ENCODE measurements around the gene TEX11. TPM values are rescaled to one million over a fixed set of nuclear protein-coding genes. Genes with fewer than 3 reads are reported as not detected.

TEX11 gene
- total RNA-seq, 1 donor from 2014 or later = not detected

- H3K27ac ChIP-seq = no peak overlapping the region
- intact Hi-C loops (cut with DNase I) = no loop called here
- no peak for DNase-seq (ENCODE audit: extremely low spot score in 2 of 2)
Observed at GRCh38 chrX:70635227-70635626, 273.3 kb downstream of the TEX11 start.

DNA sequence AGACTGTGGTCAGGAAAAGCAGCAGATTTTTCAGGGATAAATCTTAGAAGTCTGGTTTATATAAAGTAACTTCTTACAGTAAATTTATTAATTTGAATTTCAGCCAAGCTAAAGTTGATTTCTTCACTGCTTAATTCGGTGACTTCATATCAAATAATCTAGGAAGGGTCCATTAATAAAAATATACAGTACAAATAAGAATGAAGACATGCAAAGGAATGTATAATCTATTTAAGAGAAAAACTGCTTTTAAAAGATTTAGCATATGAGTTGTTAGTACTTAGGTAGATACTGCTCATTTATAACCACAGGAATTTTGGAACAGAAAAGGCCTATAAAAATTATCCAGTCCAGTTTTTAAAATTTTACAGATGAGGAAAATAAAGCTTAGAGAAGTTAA is 286.8 kb downstream of the TEX11 start:
- H3K9me3 ChIP-seq = no peaks in the 10 kb centered on the region
- H3K27ac ChIP-seq = no peak overlapping the region
- no peaks in the 10 kb centered on the region for H3K4me1 ChIP-seq
- no peak overlapping the region for H3K4me3 ChIP-seq
- intact Hi-C loops (cut with DNase I) = no loop called here
- TF ChIP-seq POLR2A (IDR thresholded peaks at IDR 0.05) = no peak
- no peak for TF ChIP-seq POLR2AphosphoS5 (IDR thresholded peaks at IDR 0.05; ENCODE audit: insufficient read depth in 1 of 2, low read depth in 1 of 2)
- TF ChIP-seq CTCF (IDR thresholded peaks at IDR 0.05) = no peak
- DNase-seq (ENCODE audit: extremely low spot score in 2 of 2) = no peak
- H3K27me3 ChIP-seq = no peaks in the 10 kb centered on the region
- no peaks in the 10 kb centered on the region for H3K36me3 ChIP-seq

More at GRCh38 chrX:70635227-70635626, 273.3 kb downstream of the TEX11 start:
- H3K4me3 ChIP-seq = no peak overlapping the region
- no peaks in the 10 kb centered on the region for H3K36me3 ChIP-seq
- H3K4me1 ChIP-seq = no peaks in the 10 kb centered on the region
- no peak for TF ChIP-seq POLR2A (IDR thresholded peaks at IDR 0.05)
- no peak for TF ChIP-seq CTCF (IDR thresholded peaks at IDR 0.05)
- TF ChIP-seq POLR2AphosphoS5 (IDR thresholded peaks at IDR 0.05; ENCODE audit: insufficient read depth in 1 of 2, low read depth in 1 of 2) = no peak
- no peaks in the 10 kb centered on the region for H3K9me3 ChIP-seq
- H3K27me3 ChIP-seq = no peaks in the 10 kb centered on the region

- DNase-seq (ENCODE audit: extremely low spot score in 2 of 2) = no peak
- H3K27me3 ChIP-seq = no peaks in the 10 kb centered on the region
- intact Hi-C loops (cut with DNase I) = loop anchor here (5.0 kb wide), 1 partner anchor 1971 kb away; the partner anchor contains the start of gene STARD8
- no peak overlapping the region for H3K27ac ChIP-seq
- H3K4me1 ChIP-seq = no peaks in the 10 kb centered on the region
- H3K36me3 ChIP-seq = no peaks in the 10 kb centered on the region
- no peaks in the 10 kb centered on the region for H3K9me3 ChIP-seq
- H3K4me3 ChIP-seq = no peak overlapping the region
- TF ChIP-seq POLR2A (IDR thresholded peaks at IDR 0.05) (no peak), CTCF (IDR thresholded peaks at IDR 0.05) (no peak), POLR2AphosphoS5 (IDR thresholded peaks at IDR 0.05; ENCODE audit: insufficient read depth in 1 of 2, low read depth in 1 of 2) (no peak)
Observed at GRCh38 chrX:70618467-70618866, 290.0 kb downstream of the TEX11 start.

GRCh38 chrX:70613295-70613694 is 295.2 kb downstream of the TEX11 start:
- no peak for TF ChIP-seq CTCF (IDR thresholded peaks at IDR 0.05)
- no peak for TF ChIP-seq POLR2A (IDR thresholded peaks at IDR 0.05)
- TF ChIP-seq POLR2AphosphoS5 (IDR thresholded peaks at IDR 0.05; ENCODE audit: insufficient read depth in 1 of 2, low read depth in 1 of 2) = no peak

DNA sequence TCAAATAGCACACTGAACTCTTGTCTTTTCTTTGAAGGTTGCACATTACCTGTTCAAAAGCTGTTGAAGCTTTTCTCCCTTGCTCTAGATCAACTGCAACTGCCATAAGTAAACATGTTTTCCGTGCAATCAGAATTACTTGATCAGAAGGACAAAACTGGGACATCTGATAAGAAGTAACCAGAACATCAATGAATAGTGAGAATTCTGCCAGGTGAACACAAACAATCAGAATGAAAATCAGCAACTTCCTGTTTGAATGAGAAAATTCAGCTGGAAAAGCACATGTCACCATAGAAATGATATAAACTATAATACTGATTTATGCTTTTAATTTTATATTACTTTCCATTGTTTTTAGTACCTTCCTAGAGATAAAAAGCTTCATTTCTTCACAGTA is 303.2 kb downstream of the TEX11 start:
- H3K27ac ChIP-seq = no peak overlapping the region
- intact Hi-C loops (cut with DNase I) = no loop called here
- H3K4me1 ChIP-seq = no peaks in the 10 kb centered on the region
- H3K9me3 ChIP-seq = no peaks in the 10 kb centered on the region
- no peaks in the 10 kb centered on the region for H3K27me3 ChIP-seq
- H3K4me3 ChIP-seq = no peak overlapping the region
- H3K36me3 ChIP-seq = no peaks in the 10 kb centered on the region
- DNase-seq (ENCODE audit: extremely low spot score in 2 of 2) = no peak
- TF ChIP-seq POLR2A (IDR thresholded peaks at IDR 0.05) (no peak), CTCF (IDR thresholded peaks at IDR 0.05) (no peak), POLR2AphosphoS5 (IDR thresholded peaks at IDR 0.05; ENCODE audit: insufficient read depth in 1 of 2, low read depth in 1 of 2) (no peak)

More at GRCh38 chrX:70613295-70613694, 295.2 kb downstream of the TEX11 start:
- DNase-seq (ENCODE audit: extremely low spot score in 2 of 2) = no peak
- Histone ChIP-seq H3K36me3 (no peaks in the 10 kb centered on the region), H3K27ac (no peak overlapping the region), H3K4me3 (no peak overlapping the region), H3K9me3 (no peaks in the 10 kb centered on the region), H3K4me1 (no peaks in the 10 kb centered on the region), H3K27me3 (no peaks in the 10 kb centered on the region)
- intact Hi-C loops (cut with DNase I) = no loop called here

Data from vagina (tissue), 2 donors.